ENCODE results near the gene PKNOX2. TPM values are rescaled to one million over a fixed set of nuclear protein-coding genes. Genes with fewer than 3 reads are reported as not detected.

The PKNOX2 gene
- total RNA-seq, 1 donor from 2014 or later: 3.4 TPM

DNA sequence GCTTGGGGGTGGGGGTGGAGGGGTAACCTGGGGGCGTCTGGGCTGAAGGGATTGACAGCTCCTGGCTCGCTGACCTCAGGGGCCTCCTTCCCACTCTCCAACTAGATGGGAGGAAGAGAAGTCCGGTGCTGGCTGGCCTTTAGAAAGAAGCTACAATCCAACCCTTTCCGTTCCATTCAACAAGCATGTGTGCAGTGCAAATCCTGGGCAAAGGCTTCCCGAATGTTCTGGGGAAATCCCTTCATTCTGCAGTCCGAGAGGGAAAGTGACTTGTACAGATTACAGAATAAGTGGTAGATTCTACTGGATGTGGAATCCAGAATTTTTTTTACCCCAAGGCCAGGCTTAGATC, 181.6 kb downstream of the PKNOX2 start:
- intact Hi-C loops (cut with DNase I): no loop called here
- Histone ChIP-seq H3K4me3 (no peak overlapping the region), H3K27me3 (no peaks in the 10 kb centered on the region), H3K36me3 (no peaks in the 10 kb centered on the region), H3K4me1 (peaks cover 22% of the 10 kb centered on the region), H3K9me3 (no peaks in the 10 kb centered on the region), H3K27ac (peak overlapping the region; percentile 60)
- DNase-seq (ENCODE audit: extremely low spot score in 2 of 2): no peak
- no peak for TF ChIP-seq POLR2A (IDR thresholded peaks at IDR 0.05)

DNA sequence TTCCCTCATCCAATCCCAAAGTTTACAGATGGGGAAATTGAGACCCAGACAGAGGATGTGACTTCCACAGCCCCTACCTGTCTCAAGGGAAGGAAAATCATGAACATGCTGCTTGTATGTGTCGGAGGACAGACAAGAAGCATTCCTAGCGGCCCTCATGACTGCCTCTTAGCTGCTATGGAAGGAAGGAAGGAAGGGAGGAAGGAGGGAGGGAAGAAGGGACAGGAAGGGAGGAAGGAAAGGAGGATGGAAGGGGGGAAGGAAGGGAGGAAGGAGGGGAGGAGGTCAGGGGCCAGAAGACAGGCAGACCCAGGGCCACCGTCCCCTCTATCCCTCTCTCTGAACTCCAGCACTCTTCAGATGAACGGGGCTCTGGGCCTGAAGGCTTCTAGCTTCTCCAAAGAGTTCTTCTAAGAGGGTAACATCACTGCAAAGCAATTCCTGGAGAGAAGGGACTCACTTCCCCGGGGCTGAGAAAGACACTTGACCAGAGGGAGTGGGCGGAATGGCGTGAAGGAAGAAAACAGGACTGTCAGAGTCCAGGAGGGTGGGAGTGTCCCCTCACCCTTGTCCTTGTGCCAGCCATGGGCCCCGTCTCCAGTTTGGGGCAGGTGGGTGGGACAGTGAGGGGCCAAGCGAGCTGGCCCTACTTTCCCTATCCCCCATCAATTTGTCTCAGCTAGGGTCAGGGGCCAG, 182.2 kb downstream of the PKNOX2 start:
- H3K4me3 ChIP-seq: no peak overlapping the region
- H3K4me1 ChIP-seq: peaks cover 22% of the 10 kb centered on the region
- H3K36me3 ChIP-seq: no peaks in the 10 kb centered on the region
- H3K27ac ChIP-seq: peak overlapping the region; percentile 60
- H3K9me3 ChIP-seq: no peaks in the 10 kb centered on the region
- H3K27me3 ChIP-seq: no peaks in the 10 kb centered on the region
- no peak for DNase-seq (ENCODE audit: extremely low spot score in 2 of 2)
- TF ChIP-seq, protein P1, sequence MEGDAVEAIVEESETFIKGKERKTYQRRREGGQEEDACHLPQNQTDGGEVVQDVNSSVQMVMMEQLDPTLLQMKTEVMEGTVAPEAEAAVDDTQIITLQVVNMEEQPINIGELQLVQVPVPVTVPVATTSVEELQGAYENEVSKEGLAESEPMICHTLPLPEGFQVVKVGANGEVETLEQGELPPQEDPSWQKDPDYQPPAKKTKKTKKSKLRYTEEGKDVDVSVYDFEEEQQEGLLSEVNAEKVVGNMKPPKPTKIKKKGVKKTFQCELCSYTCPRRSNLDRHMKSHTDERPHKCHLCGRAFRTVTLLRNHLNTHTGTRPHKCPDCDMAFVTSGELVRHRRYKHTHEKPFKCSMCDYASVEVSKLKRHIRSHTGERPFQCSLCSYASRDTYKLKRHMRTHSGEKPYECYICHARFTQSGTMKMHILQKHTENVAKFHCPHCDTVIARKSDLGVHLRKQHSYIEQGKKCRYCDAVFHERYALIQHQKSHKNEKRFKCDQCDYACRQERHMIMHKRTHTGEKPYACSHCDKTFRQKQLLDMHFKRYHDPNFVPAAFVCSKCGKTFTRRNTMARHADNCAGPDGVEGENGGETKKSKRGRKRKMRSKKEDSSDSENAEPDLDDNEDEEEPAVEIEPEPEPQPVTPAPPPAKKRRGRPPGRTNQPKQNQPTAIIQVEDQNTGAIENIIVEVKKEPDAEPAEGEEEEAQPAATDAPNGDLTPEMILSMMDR (IDR thresholded peaks at IDR 0.05): no peak
- no peak for TF ChIP-seq POLR2A (IDR thresholded peaks at IDR 0.05)
- no peak for TF ChIP-seq POLR2AphosphoS5 (IDR thresholded peaks at IDR 0.05; ENCODE audit: insufficient read depth in 1 of 2, low read depth in 1 of 2)
- intact Hi-C loops (cut with DNase I): no loop called here

DNA sequence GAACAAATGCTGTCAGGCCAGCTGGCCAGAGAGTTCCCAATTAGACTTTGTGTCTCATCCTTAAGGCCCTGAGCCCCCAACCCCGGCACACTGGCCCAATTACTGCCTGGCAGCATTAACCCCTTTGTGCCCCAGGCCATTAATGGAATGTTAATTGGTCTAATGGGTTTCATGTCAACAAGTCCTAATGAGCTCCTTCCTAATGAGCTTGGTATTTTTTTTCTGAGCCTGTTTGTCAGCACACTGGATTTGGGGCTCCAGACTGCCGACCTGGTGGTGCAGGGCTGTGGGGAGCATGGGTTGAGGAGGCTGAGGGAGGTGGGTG, 182.7 kb downstream of the PKNOX2 start:
- Histone ChIP-seq H3K27me3 (no peaks in the 10 kb centered on the region), H3K4me1 (peaks cover 22% of the 10 kb centered on the region), H3K27ac (peak overlapping the region; percentile 60), H3K9me3 (no peaks in the 10 kb centered on the region), H3K4me3 (no peak overlapping the region), H3K36me3 (no peaks in the 10 kb centered on the region)
- TF ChIP-seq POLR2A (IDR thresholded peaks at IDR 0.05) (no peak), POLR2AphosphoS5 (IDR thresholded peaks at IDR 0.05; ENCODE audit: insufficient read depth in 1 of 2, low read depth in 1 of 2) (no peak)
- TF ChIP-seq, protein P1 (IDR thresholded peaks at IDR 0.05): no peak
- intact Hi-C loops (cut with DNase I): no loop called here
- DNase-seq (ENCODE audit: extremely low spot score in 2 of 2): no peak

DNA sequence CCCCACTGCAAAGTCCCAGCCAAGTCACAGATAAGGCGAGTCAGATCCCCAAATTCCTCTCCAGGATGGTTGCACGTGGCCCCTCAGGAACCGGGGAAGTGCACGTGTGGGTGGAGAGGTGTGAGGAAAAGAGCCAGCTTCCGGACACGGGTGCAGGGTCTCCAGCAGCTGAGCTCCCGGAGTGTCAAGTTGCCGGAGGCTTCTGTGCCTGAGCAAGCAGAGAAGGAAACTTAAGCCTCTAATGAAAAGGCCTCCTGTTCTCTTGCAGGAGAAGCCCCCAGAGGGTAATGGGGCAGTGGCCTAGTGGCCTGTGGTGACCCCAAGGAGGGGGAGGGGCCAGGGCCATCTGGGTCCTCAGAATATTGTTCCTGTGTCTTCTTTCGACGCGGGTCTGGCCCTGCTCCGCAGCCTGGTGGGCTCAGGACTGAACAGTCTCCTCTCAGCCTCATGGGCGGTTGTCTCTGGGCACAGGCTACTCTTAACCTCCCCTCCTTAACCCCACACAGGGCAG, 183.6 kb downstream of the PKNOX2 start:
- H3K4me3 ChIP-seq: no peak overlapping the region
- intact Hi-C loops (cut with DNase I): loop anchor here (2.0 kb wide), 1 partner anchor 183 kb away; the partner anchor contains the start of gene PKNOX2
- H3K4me1 ChIP-seq: peaks cover 17% of the 10 kb centered on the region
- DNase-seq (ENCODE audit: extremely low spot score in 2 of 2): no peak
- H3K27me3 ChIP-seq: no peaks in the 10 kb centered on the region
- no peaks in the 10 kb centered on the region for H3K9me3 ChIP-seq
- TF ChIP-seq, protein P1 (IDR thresholded peaks at IDR 0.05): no peak
- TF ChIP-seq POLR2AphosphoS5 (IDR thresholded peaks at IDR 0.05; ENCODE audit: insufficient read depth in 1 of 2, low read depth in 1 of 2) (no peak), POLR2A (IDR thresholded peaks at IDR 0.05) (no peak)
- no peak overlapping the region for H3K27ac ChIP-seq
- no peaks in the 10 kb centered on the region for H3K36me3 ChIP-seq

DNA sequence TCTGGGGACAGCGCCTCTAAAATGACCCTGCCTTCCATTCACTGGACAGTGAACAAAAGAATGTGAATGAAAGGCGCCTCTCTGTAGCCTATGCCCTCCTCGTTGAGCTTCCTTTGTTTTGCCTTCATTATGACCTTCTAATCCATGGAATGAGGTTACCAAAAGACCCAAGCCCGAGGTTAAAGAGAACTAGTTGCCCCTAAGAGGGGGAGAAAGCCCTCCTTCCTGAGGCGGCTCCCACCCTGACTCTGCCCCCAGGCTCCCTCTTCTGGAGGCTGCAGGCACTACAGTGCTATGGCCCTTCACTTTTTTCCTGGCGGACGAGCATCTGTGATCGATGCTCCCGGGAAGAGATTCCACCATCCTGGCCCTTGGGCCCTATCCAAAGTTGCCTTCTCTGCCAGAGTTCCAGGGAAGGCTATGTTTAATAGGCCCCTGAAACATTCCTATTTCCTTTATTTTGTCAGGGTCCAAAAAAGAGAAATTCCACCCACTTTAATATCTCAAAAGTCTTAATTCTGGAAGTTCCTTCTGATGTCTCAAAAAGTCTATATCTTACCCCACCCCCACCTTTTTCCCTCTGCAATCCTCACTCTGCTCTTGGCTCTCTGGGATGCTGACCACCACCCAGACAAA, 184.2 kb downstream of the PKNOX2 start:
- no peak for DNase-seq (ENCODE audit: extremely low spot score in 2 of 2)
- Histone ChIP-seq H3K27me3 (no peaks in the 10 kb centered on the region), H3K4me1 (peaks cover 17% of the 10 kb centered on the region), H3K9me3 (no peaks in the 10 kb centered on the region), H3K4me3 (no peak overlapping the region), H3K36me3 (no peaks in the 10 kb centered on the region), H3K27ac (no peak overlapping the region)
- TF ChIP-seq, protein P1 (IDR thresholded peaks at IDR 0.05): peak; percentile 46 to 68 (median 60)
- TF ChIP-seq POLR2A (IDR thresholded peaks at IDR 0.05) (no peak), POLR2AphosphoS5 (IDR thresholded peaks at IDR 0.05; ENCODE audit: insufficient read depth in 1 of 2, low read depth in 1 of 2) (no peak)
- intact Hi-C loops (cut with DNase I): loop anchor here (2.0 kb wide), 1 partner anchor 184 kb away; the partner anchor contains the start of gene PKNOX2

Data from vagina (tissue), 2 donors.